Activated effector memory CD4-positive, alpha-beta T cell treated with Interleukin-2 at 50 U/mL for 16 hours (primary cell): ENCODE results near the gene RNASEL.

Experiments
- DNase-seq: peaks from one replicate; pipeline ENCODE4 v3.0.0-alpha.2; 2020

RNASEL gene

GRCh38 chr1:182620924-182621585, 32.0 kb upstream of the RNASEL start:
- no peak for DNase-seq

GRCh38 chr1:182617734-182618351, 28.8 kb upstream of the RNASEL start:
- DNase-seq = no peak

GRCh38 chr1:182617014-182617429, 28.0 kb upstream of the RNASEL start:
- no peak for DNase-seq

GRCh38 chr1:182616130-182617013, 27.3 kb upstream of the RNASEL start:
- peak; percentile 83 for DNase-seq

GRCh38 chr1:182615468-182616129, 26.5 kb upstream of the RNASEL start:
- DNase-seq = peak; percentile 15

GRCh38 chr1:182614796-182615454, 25.9 kb upstream of the RNASEL start:
- DNase-seq = peak; percentile 13

- DNase-seq = no peak
Measured at GRCh38 chr1:182611787-182612186, 22.7 kb upstream of the RNASEL start.

GRCh38 chr1:182611326-182611725, 22.3 kb upstream of the RNASEL start:
- DNase-seq = no peak

GRCh38 chr1:182610606-182611194, 21.6 kb upstream of the RNASEL start:
- no peak for DNase-seq

GRCh38 chr1:182608845-182609610, 20.0 kb upstream of the RNASEL start:
- no peak for DNase-seq

GRCh38 chr1:182608236-182608635, 19.2 kb upstream of the RNASEL start:
- DNase-seq = no peak

GRCh38 chr1:182607566-182607965, 18.5 kb upstream of the RNASEL start:
- DNase-seq = no peak

GRCh38 chr1:182604175-182605164, 15.4 kb upstream of the RNASEL start, which contains the start of gene RGS16:
RGS16 (minus strand) TSS chr1:182604389; CDS start chr1:182604259, 130 bp downstream.
- peak; percentile 86 for DNase-seq

GRCh38 chr1:182603646-182604174, 14.7 kb upstream of the RNASEL start:
- DNase-seq = no peak

- DNase-seq = no peak
Measured at GRCh38 chr1:182602935-182603645, 14.0 kb upstream of the RNASEL start.

- DNase-seq = no peak
Measured at GRCh38 chr1:182601913-182602312, 12.9 kb upstream of the RNASEL start.

- peak; percentile 49 for DNase-seq
Measured at GRCh38 chr1:182601416-182601786, 12.3 kb upstream of the RNASEL start.

- no peak for DNase-seq
Measured at GRCh38 chr1:182600745-182601415, 11.8 kb upstream of the RNASEL start.
